Hepatocyte (in vitro differentiated cells): ENCODE measurements around the gene EXOC4.

Source experiments
- CTCF ChIP-seq: fragments of 200-600 bp; sonication (generic); IDR thresholded peaks from 2 replicates; pipeline ENCODE4 v1.5.1; 2016; ENCODE audit warnings: antibody characterized with exemption, mild to moderate bottlenecking; ENCODE audit not compliant: poor library complexity
- EZH2phosphoT487 ChIP-seq: fragments of 200-600 bp; sonication (generic); IDR thresholded peaks from one replicate; pipeline ENCODE4 v1.6.1; 2018; ENCODE audit warnings: antibody characterized with exemption, mild to moderate bottlenecking, low read depth, moderate library complexity; ENCODE audit not compliant: unreplicated experiment, severe bottlenecking

- TF ChIP-seq CTCF (no peak), EZH2phosphoT487 (no peak)
Observed at GRCh38 chr7:133217773-133218172, 35.1 kb upstream of the EXOC4 start.
